Muscle of back (tissue), 11 donors: ENCODE data around the gene DDC. TPM values are rescaled to one million over a fixed set of nuclear protein-coding genes. Genes with fewer than 3 reads are reported as not detected.
A peak's percentile ranks its signal among the peaks of the same experiment; 100 is the strongest.
"Not testable (repeated sequence)": the region's sequence is repeated elsewhere in the genome, so short reads cannot be mapped to it uniquely, and the experiment has no call there.

Experiments
- DNase-seq, 3 donors: peaks; one replicate each; pipeline versions ENCODE4 v3.0.0 to v3.0.0-alpha.2; 2013
- polyA plus RNA-seq, 10 donors: library from polyadenylated mRNA; unstranded; fragments of 120-200 nt; gene quantifications; one replicate each; pipeline ENCODE4 v1.2.1, GENCODE V29; 2013; ENCODE audit not compliant: insufficient read length in 10 of 10

The DDC gene
- polyA plus RNA-seq, 10 donors = 0.17 to 0.49 (median 0.29) TPM; not detected in 5

- DNase-seq = no peak
Measured at GRCh38 chr7:50555594-50556140, 9.5 kb downstream of the DDC start.

DNA sequence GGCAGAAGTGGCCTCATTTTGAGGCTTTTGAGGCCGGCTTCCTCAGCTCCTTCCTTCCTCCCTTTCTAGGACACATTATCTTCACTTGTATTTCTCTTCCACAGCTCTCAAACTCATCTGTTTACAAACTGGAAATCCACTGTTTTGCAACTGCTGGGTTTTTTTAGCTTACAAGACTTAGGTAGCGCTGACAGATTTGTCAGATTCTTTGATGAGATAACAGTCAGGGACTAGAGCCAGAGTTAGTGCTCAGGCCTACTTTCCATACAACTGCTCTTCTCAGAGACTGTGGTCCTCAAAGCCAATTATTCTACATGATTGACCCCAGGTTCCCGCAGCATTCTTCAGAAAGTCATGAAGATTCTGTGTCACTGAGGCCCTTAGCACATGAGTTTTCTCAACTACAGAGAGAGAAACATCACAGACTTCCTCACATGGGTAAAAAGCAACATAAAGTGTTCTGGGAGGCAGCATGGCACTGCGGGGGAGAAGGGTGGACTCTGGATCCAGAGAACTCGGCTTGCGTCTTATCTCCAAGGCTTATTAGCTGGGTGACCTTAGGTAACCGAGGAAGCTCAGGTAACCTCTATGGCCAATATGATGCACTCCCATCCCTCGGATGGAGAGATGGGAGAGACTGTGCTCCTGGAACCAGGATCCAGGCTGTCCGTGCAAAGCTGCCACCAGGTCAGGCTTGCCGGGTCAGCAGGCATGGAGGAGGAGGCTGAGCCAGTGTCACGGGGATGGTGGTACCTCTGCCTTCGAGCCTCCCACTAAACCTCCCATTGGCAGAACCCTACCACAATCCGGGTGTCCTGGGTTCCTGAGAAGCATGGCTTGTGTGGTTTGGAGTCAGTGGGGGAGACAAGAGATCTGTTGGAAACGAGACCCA is 10.5 kb downstream of the DDC start:
- DNase-seq = no peak

DNA sequence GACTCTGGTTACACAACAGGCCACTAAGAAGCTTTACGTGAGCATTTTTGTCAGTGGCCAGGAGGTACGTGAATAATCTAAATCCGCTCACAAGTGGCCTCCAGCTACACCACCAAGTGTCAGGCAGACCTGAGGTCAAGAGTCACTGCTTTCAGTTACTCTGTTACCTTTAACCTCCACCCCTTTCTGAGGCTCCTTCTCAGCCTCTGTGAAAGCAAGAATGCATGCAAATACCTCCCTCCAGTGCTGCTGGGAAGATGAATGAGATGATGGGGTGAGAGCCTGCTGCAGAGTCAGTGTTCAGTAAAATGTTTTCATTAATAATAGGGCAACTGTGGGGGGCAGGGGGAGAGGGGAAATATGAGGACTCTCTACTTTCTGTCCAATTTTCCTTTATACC is 11.2 kb downstream of the DDC start:
- DNase-seq = no peak

- peak; percentile 14 to 70 (median 62) for DNase-seq
Measured at GRCh38 chr7:50552921-50553320, 12.3 kb downstream of the DDC start.

- DNase-seq = no peak
Measured at GRCh38 chr7:50552139-50552538, 13.1 kb downstream of the DDC start.

DNA sequence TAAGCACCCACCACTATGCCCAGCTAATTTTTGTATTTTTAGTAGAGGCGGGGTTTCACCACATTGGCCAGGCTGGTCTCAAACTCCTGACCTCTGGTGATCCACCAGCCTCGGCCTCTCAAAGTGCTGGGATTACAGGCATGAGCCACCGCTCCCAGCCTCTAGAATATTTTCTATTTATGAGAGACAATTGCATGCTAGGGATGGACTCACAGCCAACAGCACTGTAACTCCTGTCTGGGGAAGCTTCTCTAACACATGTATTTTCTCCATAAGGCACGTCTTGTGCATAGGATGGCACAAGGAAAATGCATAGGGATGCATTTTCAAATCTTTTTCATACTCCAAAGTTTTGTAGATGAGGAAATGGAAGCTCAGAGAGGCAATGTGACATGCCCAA is 19.6 kb downstream of the DDC start:
- not testable (repeated sequence) for DNase-seq

DNA sequence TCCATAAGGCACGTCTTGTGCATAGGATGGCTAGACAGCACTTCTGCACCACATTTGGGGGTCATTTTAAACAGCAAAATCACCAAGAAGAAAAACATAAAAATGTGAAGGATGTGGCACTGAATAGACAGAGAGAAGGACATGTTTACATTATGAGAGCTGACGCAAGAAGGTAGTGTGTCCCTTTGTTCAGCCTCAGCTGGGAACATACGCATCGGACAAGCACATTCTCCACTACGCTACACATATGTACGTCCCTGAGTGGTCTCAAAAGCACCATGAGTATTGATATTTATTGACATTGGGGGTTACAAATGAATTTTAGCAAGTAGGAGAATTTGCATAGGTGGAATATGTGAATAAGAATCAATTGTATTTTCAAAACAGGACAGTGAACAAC is 20.2 kb downstream of the DDC start:
- DNase-seq = no peak

DNA sequence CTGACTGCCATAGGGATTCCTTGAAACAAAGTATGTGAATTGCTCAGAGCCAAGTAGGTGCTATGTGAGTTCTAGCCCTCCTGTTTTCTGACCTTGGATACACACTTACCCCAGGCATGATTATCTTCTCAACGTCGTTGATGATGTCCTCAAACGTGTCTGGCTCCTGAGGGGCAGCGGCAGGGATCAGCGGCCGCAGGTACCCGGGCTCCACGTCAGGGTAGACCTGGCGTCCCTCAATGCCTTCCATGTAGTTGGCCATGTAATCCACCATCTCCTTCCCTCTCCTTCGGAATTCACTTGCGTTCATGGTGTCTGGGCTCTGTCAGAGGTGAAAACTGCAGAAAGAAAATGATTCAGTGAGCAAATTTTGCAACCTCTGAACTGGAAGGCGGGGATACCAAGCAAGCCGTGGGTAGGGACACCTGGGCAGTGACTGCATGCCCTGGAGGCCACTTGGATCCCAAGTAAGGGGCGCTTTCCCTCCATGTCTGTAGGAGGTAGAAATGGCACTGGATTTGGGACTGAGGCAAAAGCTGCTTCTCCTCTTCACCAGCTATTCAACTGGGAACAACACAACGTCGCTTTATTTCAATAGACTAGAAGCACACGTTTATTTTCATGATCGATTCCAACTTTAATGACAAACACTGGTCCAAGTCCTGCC is 21.3 kb downstream of the DDC start:
- DNase-seq = no peak

DNA sequence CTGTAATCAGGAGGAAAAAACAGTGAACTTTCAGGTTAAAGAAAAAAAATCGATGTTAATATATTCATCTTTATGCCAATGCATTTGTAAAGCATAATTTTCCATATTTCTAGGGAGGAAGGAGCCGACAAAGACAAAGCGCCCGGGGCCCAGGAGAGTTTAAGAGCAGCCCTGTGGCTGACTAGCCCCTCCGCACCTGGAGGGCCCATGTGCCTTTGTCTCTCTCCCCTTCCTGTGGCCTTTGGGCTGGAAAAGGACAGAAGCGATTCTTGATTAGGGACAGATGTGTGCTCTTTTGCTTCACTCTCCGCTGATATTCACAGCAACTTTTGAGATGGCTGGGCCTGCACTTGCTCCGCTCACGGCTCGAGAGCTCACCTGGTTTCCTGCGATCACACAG is 23.1 kb downstream of the DDC start:
- peak in 1 of 3 donors; percentile 17 for DNase-seq

DNA sequence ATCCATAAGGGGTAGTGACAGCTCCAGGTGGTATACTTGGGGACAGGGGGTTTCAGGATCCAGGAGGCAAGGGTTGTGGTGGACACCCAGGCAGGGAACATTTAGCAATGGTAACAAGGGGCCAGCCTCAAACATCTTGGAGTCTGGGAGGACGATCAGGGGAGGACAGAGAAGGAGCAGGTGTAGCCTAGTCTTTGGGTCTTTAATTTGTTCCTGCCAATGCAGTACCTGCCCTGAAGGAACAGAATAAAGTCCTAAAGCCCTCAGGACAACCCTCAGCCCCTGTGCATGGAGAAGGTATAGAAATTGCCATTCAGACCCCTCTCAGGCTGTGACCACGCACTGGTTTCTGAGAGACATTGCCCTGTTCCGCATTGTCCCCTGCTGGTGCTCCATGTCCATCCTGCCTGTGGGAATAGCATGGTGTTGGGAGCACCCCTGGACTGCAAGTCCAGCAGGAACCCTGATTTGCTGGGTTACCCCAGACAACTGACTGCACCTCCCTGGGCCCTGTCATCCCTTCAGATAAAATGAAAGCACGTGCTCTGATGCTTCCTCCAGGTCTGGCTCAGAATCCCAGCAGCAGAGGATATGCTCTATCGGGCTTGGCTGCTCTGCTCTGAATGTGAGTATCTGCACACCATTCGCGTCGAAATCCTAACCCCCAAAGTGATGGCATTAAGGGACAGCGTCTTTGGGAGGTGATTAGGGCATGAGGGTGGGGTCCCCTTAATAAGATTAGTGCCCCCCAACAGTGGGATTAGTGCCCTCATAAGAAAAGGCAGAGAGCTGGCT is 24.2 kb downstream of the DDC start:
- no peak for DNase-seq

DNA sequence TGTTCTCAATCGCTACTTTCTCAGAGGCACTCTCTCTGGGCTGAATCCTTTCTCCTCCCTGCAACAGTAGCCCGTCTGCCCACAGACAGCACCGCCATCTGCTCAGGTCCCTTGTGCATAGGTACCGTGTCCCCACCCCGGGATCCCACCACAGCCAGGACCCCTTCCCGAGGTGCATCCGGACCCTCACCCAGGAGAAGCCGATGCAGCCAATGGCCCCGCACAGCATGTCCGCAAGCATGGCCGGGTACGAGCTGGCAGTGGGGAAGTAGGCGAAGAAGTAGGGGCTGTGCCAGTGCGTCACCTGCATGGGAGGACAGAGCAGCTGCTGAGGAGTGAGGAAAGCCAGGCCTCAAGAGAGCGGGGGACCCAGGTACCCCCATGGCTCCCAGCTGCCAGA is 25.5 kb downstream of the DDC start:
- DNase-seq = no peak

DNA sequence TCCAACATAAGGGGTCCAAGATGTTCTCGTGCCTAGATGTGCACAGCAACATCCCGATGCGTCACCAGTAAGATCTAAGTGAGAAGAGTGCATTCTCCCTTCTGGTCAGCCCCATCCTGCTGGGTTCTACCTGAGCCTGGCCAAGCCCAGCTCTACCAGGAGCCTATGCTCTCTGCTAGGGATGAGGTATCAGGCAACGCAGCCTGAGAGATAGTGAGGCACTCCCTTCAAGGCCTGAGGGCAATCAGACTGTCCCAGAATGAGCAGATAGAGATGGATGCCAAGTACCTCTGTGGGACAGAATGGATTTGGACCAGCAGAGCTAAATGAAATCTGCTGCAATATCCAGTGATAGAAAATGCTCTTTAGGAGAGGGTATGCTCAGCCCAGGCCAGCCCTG is 26.7 kb downstream of the DDC start:
- DNase-seq = no peak

DNA sequence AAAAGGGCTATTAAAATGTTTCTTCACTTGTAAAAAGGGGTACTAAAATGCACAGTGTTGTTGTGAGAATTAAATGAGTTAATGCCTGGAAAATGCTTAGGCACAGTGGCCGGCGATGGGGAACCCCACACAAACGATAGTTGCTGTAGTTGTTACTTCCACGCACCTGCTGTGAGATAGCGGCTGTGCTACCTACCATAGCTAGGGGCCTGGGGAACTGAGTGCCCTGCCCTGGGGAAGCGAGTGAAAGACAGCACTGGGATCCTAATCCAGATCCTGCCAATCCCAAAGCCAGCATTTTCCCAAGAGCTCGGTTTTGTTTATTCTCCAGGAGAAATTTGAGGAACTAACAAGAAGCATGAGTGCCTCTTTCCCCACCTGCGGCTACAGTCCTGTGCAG is 27.8 kb downstream of the DDC start:
- DNase-seq = no peak

GRCh38 chr7:50535291-50535711 is 29.9 kb downstream of the DDC start:
- peak in 1 of 3 donors; percentile 45 for DNase-seq

DNA sequence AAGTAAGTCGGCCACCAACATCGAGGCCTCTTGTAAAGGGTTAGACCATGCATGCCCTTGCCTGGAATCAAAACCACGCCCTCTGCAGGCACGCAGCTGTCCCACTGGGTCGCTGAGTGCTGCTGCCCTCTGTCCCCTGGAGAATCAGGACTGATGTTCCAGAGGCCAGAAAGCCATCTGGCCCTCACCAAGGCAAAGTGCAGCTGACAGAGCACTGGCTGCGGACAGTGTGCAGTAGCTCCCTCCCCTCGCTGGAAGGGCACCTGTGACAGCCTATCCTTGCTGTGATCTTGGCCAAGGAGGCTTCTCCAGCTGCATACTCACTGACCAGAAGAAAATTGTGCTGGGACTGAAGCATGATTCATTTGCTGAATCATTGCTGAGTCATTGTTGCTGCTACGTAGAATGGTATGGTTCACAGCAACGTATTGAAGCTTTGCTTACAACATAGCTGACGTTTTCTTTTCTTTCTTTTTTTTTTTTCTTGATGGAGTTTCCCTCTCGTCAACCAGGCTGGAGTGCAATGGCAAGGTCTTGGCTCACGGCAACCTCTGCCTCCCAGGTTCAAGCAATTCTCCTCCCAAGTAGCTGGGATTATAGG is 30.4 kb downstream of the DDC start:
- DNase-seq = peak in 2 of 3 donors; percentile 9 to 87

DNA sequence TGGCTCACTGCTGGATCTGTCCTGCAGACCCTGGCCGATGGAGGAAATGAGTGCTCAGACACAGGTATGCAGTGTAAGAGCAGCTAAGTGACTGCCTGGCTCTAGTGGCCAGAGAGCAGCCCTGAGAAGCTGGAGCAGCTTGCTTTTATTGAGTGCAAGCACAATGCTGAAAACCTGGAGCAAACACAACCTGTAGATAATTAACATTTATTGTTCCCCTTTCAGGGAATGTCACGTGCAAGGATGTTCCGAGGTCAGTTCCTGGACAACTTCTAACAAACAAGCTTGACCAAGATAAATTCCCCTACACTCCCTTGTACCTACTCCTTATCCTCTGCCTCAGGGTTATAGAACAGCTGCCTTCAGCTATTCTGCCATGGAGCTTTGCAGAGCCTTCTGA is 31.3 kb downstream of the DDC start:
- DNase-seq = no peak

DNA sequence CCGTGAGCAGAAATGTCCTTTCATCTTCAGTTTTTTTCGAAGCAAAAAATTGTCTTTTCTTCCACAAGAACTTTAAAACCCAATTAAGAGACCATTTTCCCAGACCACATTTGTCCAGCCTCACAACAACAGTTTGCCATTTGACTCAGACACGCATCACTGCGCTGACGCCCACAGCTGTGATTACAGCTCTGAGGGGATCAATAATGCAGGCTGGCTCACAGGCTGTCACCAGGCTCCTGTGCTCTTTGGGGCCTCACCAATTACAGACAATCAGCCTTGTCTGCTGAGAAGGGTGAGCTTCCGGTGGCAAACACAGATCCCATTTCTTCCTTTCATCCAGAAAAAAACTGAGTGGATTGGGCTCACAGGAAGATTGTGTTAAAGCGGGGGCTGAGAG is 33.3 kb downstream of the DDC start:
- no peak for DNase-seq

DNA sequence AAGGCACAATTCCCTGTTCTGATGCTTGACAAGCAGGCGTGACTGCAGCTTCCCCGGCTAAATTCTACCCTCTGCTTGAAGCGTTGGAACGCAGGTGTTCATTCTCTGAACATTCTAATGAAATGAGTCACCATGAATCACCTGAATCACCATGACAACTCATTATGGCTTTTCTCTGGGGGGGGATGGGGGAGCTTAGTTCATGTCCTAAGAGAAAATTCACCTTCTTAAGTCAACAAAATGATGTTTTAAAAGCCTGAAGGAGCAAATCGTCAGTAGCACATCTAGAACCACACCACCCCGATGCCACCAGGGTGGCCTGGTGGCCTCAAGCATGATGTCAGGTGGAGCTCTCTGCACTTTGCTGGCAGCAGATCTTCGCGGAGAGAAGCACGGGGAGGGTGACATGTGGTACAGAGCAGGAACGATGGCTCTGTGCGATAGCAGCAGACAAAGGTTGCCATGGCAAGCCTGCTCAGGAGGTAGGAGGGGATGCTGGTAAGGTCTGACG is 33.7 kb downstream of the DDC start:
- no peak for DNase-seq

DNA sequence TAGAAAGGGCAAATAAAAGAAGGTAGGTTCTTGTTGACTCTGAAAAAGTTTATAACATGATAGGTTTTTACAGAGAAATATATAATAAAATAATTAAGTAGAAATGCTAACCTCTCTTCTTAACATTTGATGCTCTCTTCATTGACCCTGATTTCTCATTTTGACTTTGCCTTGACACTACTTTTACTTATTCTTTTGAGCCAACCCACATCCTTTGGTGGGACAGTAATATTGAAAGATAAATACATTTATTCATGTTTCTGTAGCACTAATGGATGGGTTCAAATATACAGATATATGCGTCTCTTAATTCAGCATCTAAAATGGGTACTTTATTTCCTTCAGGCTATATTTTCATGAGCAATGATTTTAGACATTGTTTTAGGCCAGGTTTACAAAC is 34.4 kb downstream of the DDC start:
- DNase-seq = no peak

DNA sequence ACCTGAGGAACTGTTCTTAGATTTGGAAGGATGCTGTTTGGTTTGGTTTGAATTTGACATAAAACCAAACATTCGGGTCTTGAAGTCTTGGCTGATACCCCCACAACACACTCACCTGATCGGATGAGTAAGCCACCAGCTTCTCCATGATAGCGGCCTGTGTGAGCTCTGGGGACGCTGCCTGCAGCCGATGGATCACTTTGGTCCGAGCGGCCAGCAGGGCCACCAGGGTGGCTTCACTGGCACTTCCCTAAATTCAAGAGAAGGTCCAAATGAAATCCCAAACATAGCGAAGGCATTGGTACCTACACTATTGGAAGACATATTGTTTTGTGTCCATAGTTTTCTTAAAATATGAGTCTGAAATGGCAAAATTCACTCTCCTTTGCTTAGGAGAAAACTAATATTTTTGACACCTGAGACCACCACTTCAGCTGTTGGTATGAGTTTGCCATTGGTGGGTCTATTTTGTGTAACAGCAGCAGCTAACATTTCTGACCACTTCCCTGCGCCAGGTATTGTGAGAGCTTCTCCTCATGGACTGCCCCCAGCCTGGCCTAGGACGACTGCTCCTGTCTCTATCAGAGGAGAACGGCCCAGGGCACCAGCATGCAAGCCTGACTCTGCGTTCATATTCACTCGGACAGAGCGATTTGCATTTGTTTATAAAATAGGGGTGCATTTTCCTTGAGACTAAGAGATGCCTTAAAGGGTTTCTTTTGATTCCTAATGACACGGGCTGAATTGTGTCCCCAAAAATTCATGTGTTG is 35.9 kb downstream of the DDC start:
- DNase-seq = no peak
